Activated CD4-positive, alpha-beta T cell treated with anti-CD3 and anti-CD28 coated beads for 4 hours (primary cell): ENCODE measurements around the gene MAML2.

Experiments used
- DNase-seq, 2 donors: peaks; one replicate each; pipeline ENCODE4 v3.0.0-alpha.2; 2020

MAML2 gene

GRCh38 chr11:96265220-96265737 lies 77.7 kb downstream of the MAML2 start:
- DNase-seq = no peak

- DNase-seq = no peak
Measured at GRCh38 chr11:96264364-96264763, 78.6 kb downstream of the MAML2 start.

GRCh38 chr11:96263238-96263763 lies 79.7 kb downstream of the MAML2 start:
- no peak for DNase-seq

- no peak for DNase-seq
Measured at GRCh38 chr11:96260532-96260931, 82.5 kb downstream of the MAML2 start.

GRCh38 chr11:96260067-96260511 lies 82.9 kb downstream of the MAML2 start:
- no peak for DNase-seq

GRCh38 chr11:96259134-96259830 lies 83.7 kb downstream of the MAML2 start:
- DNase-seq = no peak

- DNase-seq = peak; percentile 35 to 44
Measured at GRCh38 chr11:96257972-96258934, 84.7 kb downstream of the MAML2 start.

- DNase-seq = no peak
Measured at GRCh38 chr11:96257036-96257435, 86.0 kb downstream of the MAML2 start.

GRCh38 chr11:96256215-96257011 lies 86.6 kb downstream of the MAML2 start:
- no peak for DNase-seq

GRCh38 chr11:96254854-96255253 lies 88.1 kb downstream of the MAML2 start:
- no peak for DNase-seq

GRCh38 chr11:96254087-96254486 lies 88.9 kb downstream of the MAML2 start:
- peak in 1 of 2 donors; percentile 33 for DNase-seq

GRCh38 chr11:96246718-96247552 lies 96.1 kb downstream of the MAML2 start:
- no peak for DNase-seq

- DNase-seq = peak; percentile 68 to 71
Measured at GRCh38 chr11:96242971-96243647, 99.9 kb downstream of the MAML2 start.

- DNase-seq = no peak
Measured at GRCh38 chr11:96242191-96242847, 100.7 kb downstream of the MAML2 start.

- DNase-seq = no peak
Measured at GRCh38 chr11:96241331-96241841, 101.6 kb downstream of the MAML2 start.

- DNase-seq = no peak
Measured at GRCh38 chr11:96238563-96239135, 104.3 kb downstream of the MAML2 start.

GRCh38 chr11:96237766-96238266 lies 105.2 kb downstream of the MAML2 start:
- no peak for DNase-seq

GRCh38 chr11:96235751-96236150 lies 107.2 kb downstream of the MAML2 start:
- no peak for DNase-seq

- no peak for DNase-seq
Measured at GRCh38 chr11:96234866-96235441, 108.0 kb downstream of the MAML2 start.
